GM12878 (cell line): ENCODE data around the gene CR2. TPM values are rescaled to one million over a fixed set of nuclear protein-coding genes. Genes with fewer than 3 reads are reported as not detected.

ENCODE experiments used
- ATAC-seq: fragments of 200-7000 bp; cut with Tn5 transposase; 3 replicates; pipeline ENCODE4 v1.9.1; 2020; ENCODE audit warnings: mild to moderate bottlenecking, moderate library complexity
- BruUV-seq: library from RNA; stranded (reverse); fragments of 400-500 nt; replicated peaks from 2 replicates; lab custom pipeline; 2021; lab: Mats Ljungman, UMichigan
- CTCF ChIA-PET: fragments of 300-600 bp; sonication (Branson Sonifier 250); formaldehyde crosslinking; extraction: SDS; loops from one replicate; lab custom pipeline; 2021; ENCODE audit warnings: inconsistent platforms; lab: Yijun Ruan, JAX
- POLR2A ChIA-PET: fragments of 350-600 bp; formaldehyde crosslinking; extraction: SDS; loops from one replicate; lab custom pipeline; 2021; ENCODE audit warnings: inconsistent platforms; lab: Charles Lee
- RAD21 ChIA-PET: fragments of 300-600 bp; sonication (Branson Sonifier 250); formaldehyde crosslinking; loops from one replicate; lab custom pipeline; 2023; ENCODE audit warnings: antibody characterized with exemption; ENCODE audit not compliant: unreplicated experiment; lab: Charles Lee
- SMC1A ChIA-PET: fragments of 300-600 bp; sonication (Branson Sonifier 250); formaldehyde crosslinking; loops from one replicate; lab custom pipeline; 2023; ENCODE audit not compliant: unreplicated experiment, uncharacterized antibody; lab: Charles Lee
- DNase-seq: peaks from one replicate; pipeline ENCODE4 v3.0.0-alpha.2; 2011; ENCODE audit warnings: low read depth, low spot score
- FAIRE-seq: peaks from 3 replicates; lab custom pipeline; 2011; peaks lifted over from hg19 to GRCh38; lab: Jason Lieb, UNC
- H2AFZ ChIP-seq: 2 replicates; pipeline ENCODE4 v1.6.0; 2011; ENCODE audit warnings: low read depth, low read length, control low read depth; ENCODE audit not compliant: control insufficient read depth
- H3K27ac ChIP-seq: 2 replicates; pipeline ENCODE4 v1.5.1; 2011; ENCODE audit warnings: control low read depth; ENCODE audit not compliant: control insufficient read depth, insufficient read depth
- H3K27me3 ChIP-seq, 2 experiments: replicated peaks in 1 of 2; 2 replicates each; pipeline versions ENCODE4 v1.6.0 to v1.6.1; 2011; ENCODE audit warnings: low read length in 1 of 2; ENCODE audit not compliant: control insufficient read depth in 2 of 2, insufficient read depth in 2 of 2
- H3K36me3 ChIP-seq, 2 experiments: 2 replicates each; pipeline ENCODE4 v1.5.1; 2011; ENCODE audit warnings: low read length in 1 of 2; ENCODE audit not compliant: control insufficient read depth in 2 of 2, insufficient read depth in 2 of 2
- H3K4me1 ChIP-seq: 2 replicates; pipeline ENCODE4 v1.6.1; 2011; ENCODE audit warnings: mild to moderate bottlenecking, low read length, moderate library complexity, mixed read lengths; ENCODE audit not compliant: control insufficient read depth, insufficient read depth
- H3K4me2 ChIP-seq: 2 replicates; pipeline ENCODE4 v1.6.0; 2011; ENCODE audit warnings: control low read depth; ENCODE audit not compliant: control insufficient read depth, insufficient read depth
- H3K4me3 ChIP-seq: fragments of 200-600 bp; sonication (generic); 2 replicates; pipeline ENCODE4 v1.5.1; 2016
- H3K79me2 ChIP-seq: 2 replicates; pipeline ENCODE4 v1.6.0; 2011; ENCODE audit warnings: low read length; ENCODE audit not compliant: control insufficient read depth, insufficient read depth
- H3K9ac ChIP-seq: 2 replicates; pipeline ENCODE4 v1.8.0; 2011; ENCODE audit warnings: low read length, control low read depth, mixed read lengths; ENCODE audit not compliant: control insufficient read depth, insufficient read depth
- H3K9me3 ChIP-seq: replicated peaks from 3 replicates; pipeline ENCODE4 v1.5.1; 2011; ENCODE audit warnings: mild to moderate bottlenecking, low read length; ENCODE audit not compliant: control insufficient read depth, insufficient read depth
- H4K20me1 ChIP-seq: 2 replicates; pipeline ENCODE4 v1.6.0; 2011; ENCODE audit not compliant: control insufficient read depth, insufficient read depth
- FOXK2 ChIP-seq: fragments of 450-650 bp; IDR thresholded peaks from 2 replicates; pipeline ENCODE4 v1.6.1; 2017; ENCODE audit warnings: mild to moderate bottlenecking, moderate library complexity
- IKZF1 ChIP-seq: fragments of 450-650 bp; conservative IDR thresholded peaks from 2 replicates; pipeline ENCODE4 v1.6.1; 2017; ENCODE audit warnings: antibody characterized with exemption, mild to moderate bottlenecking
- SPI1 ChIP-seq: IDR thresholded peaks from 2 replicates; pipeline ENCODE4 v1.6.1; 2011; ENCODE audit warnings: low read depth, mild to moderate bottlenecking, low read length, moderate library complexity, borderline replicate concordance; ENCODE audit not compliant: insufficient read depth
- ZNF207 ChIP-seq: fragments of 450-650 bp; IDR thresholded peaks from 2 replicates; pipeline ENCODE4 v1.6.1; 2014; ENCODE audit warnings: antibody characterized with exemption, mild to moderate bottlenecking, borderline replicate concordance
- ZSCAN29 ChIP-seq: fragments of 450-650 bp; IDR thresholded peaks from 2 replicates; pipeline ENCODE4 v1.6.1; 2017; ENCODE audit warnings: mild to moderate bottlenecking, moderate library complexity
- in situ Hi-C: fragments of 300-500 bp; cut with MboI; formaldehyde crosslinking; loops from 9 replicates; pipeline ENCODE4 v1.14.3; 2018; ENCODE audit warnings: mixed read lengths
- intact Hi-C: fragments of 100-400 bp; cut with micrococcal nuclease; formaldehyde crosslinking; loops from one replicate; pipeline ENCODE4 v1.14.2; 2022; ENCODE audit not compliant: unreplicated experiment
- polyA plus RNA-seq, 11 experiments: library from polyadenylated mRNA; depleted of rRNA in 4 of 11; unstranded in 6 of 11; stranded (reverse) in 5 of 11; fragments of >200 nt; fragmentation: Nextera tagmentation in 4 of 11; fragmentation: Illumina TruSeq in 1 of 11; extraction: Ambion mirVana in 4 of 11; extraction: Trizol in 1 of 11; gene quantifications; 1 replicate in 1 of 11; 2 replicates in 10 of 11; pipeline versions ENCODE4 v1.2.1 to v1.2.3, GENCODE V29; 2011 to 2016; ENCODE audit warnings: inconsistent platforms in 2 of 11, missing spikeins in 2 of 11, low read depth in 1 of 11
- total RNA-seq, 4 experiments: library from RNA; depleted of rRNA in 3 of 4; stranded (reverse); fragments of >200 nt in 3 of 4; fragmentation: Illumina TruSeq in 1 of 4; extraction: Trizol in 1 of 4; gene quantifications; 2 replicates each; pipeline versions ENCODE4 v1.2.1 to v1.2.3, GENCODE V29; 2013 to 2021
- TF ChIP-seq, protein P1 (sequence below): fragments of 450-650 bp; IDR thresholded peaks from 2 replicates; pipeline ENCODE4 v1.6.1; 2016; ENCODE audit warnings: mild to moderate bottlenecking
- TF ChIP-seq, protein P2 (sequence below): IDR thresholded peaks from 2 replicates; pipeline ENCODE4 v1.6.1; 2011; ENCODE audit warnings: borderline replicate concordance, low read depth, mild to moderate bottlenecking, moderate library complexity, low read length; ENCODE audit not compliant: insufficient read depth, poor library complexity, severe bottlenecking

The CR2 gene
- total and polyA plus RNA-seq, 10 of the 15 experiments (the other 5 are each of a cell fraction or from before 2014, with no cell fraction given): 2.2 to 72.8 (median 50.6) TPM

DNA sequence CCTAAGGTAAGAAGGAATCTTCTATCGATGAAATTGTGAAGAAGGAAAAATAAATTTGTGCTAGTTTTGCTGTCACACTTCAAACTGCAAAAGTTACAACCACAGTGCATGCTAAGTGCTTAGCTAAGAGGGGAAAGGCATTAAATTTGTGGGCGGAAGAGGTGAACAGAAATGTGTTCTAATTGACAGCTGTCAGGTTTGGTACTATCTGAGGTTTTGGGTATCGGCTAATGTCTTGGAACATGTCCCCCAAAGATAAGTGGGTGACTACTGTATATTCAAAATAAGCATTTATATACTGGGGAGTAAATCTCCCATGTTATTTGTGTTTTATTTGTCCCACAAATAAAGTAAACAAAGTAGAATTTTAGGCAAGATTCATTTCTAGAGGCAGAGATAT lies 49.8 kb downstream of the CR2 start (continued):
- TF ChIP-seq, protein P1, sequence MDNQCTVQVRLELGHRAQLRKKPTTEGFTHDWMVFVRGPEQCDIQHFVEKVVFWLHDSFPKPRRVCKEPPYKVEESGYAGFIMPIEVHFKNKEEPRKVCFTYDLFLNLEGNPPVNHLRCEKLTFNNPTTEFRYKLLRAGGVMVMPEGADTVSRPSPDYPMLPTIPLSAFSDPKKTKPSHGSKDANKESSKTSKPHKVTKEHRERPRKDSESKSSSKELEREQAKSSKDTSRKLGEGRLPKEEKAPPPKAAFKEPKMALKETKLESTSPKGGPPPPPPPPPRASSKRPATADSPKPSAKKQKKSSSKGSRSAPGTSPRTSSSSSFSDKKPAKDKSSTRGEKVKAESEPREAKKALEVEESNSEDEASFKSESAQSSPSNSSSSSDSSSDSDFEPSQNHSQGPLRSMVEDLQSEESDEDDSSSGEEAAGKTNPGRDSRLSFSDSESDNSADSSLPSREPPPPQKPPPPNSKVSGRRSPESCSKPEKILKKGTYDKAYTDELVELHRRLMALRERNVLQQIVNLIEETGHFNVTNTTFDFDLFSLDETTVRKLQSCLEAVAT: no peak
- no peak for TF ChIP-seq IKZF1

DNA sequence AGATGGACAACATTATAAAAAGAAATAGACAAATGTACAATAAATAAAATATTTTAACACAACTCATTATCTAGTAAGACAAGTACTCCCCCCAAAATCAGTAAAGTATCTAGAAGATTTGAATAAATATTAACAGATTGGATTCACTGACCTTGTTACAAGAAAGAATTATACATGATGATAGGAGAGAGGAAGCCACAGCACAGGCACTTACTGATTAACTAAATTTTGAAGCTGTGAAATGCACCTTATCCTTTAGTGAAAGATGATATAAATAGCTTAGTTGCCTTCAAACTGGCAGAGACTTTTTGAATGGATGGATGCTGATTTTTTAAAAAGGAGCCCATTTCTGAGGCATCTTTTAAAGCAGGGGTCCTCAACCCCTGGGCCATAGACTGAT lies 50.3 kb downstream of the CR2 start:
- no peaks in the 10 kb centered on the region for H3K79me2 ChIP-seq
- no peak overlapping the region for H3K4me3 ChIP-seq
- H3K36me3 ChIP-seq: no peaks in the 10 kb centered on the region
- H3K27ac ChIP-seq: no peak overlapping the region
- SMC1A ChIA-PET: no interaction called here
- no peaks in the 10 kb centered on the region; a peak in 1 of 4 replicates for H3K27me3 ChIP-seq
- no peaks in the 10 kb centered on the region for H4K20me1 ChIP-seq
- H3K9ac ChIP-seq: no peak overlapping the region
- FAIRE-seq: no peak
- H3K4me1 ChIP-seq: no peaks in the 10 kb centered on the region; the same call in 1 of the 2 replicates
- no peaks in the 10 kb centered on the region for H3K9me3 ChIP-seq
- TF ChIP-seq ZSCAN29 (no peak), FOXK2 (no peak), ZNF207 (no peak), SPI1 (no peak)
- TF ChIP-seq, protein P2, sequence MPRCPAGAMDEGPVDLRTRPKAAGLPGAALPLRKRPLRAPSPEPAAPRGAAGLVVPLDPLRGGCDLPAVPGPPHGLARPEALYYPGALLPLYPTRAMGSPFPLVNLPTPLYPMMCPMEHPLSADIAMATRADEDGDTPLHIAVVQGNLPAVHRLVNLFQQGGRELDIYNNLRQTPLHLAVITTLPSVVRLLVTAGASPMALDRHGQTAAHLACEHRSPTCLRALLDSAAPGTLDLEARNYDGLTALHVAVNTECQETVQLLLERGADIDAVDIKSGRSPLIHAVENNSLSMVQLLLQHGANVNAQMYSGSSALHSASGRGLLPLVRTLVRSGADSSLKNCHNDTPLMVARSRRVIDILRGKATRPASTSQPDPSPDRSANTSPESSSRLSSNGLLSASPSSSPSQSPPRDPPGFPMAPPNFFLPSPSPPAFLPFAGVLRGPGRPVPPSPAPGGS: no peak
- in situ Hi-C loops: no loop called here
- RAD21 ChIA-PET: no interaction called here
- no peak overlapping the region for H2AFZ ChIP-seq
- H3K4me2 ChIP-seq: no peak overlapping the region
- DNase-seq: no peak
- POLR2A ChIA-PET: no interaction called here
- ATAC-seq: no peak
- BruUV-seq: no TSS peak
- intact Hi-C loops: no loop called here
- CTCF ChIA-PET: no interaction called here
